GM18499 (cell line): ENCODE results near the gene ERC2.
A peak's percentile ranks its signal among the peaks of the same experiment; 100 is the strongest.

Source experiments
- ATAC-seq: cut with Tn5 transposase; IDR thresholded peaks from one replicate; pipeline ENCODE4 v1.9.1; 2021; ENCODE audit warnings: moderate number of reproducible peaks; ENCODE audit not compliant: insufficient read depth, unreplicated experiment

ERC2 gene

DNA sequence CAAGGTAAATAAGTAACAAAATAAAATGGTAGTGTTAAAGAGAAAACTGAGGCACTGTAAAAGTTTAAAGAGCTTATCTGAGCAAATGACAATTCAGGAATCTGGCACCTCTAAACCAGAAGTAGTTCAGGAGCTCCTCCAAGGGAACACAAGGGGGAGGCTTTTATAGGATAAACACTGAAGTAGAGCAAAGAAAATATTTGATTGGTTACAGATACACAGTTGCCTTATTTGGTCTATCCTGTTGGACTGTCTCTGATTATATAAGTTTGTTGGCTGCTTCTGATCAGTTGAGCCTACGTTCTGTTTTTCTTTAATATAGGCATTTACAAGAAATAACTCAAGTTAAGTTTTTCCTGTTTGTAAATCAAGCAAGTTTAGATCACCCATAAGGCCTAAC is 146.9 kb downstream of the ERC2 start:
- no peak for ATAC-seq

DNA sequence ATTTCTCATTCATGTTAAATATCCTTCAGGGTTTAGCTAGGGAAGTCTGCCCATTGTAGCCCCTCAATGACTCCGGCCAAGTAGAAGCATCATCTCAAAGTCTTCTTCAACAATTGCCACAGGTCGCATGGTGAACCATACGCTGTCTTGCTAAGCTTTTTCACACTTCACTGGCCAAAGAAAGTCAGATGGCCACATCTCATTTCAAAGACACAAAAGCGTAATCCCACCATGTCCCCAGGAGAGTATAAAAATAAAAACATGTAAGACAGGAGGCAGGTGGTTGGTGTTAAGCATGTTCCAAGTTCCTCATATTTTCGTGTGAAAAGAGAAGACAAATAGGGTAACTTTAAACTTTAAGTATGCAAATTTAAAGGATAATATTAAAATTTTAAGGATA is 147.4 kb downstream of the ERC2 start:
- ATAC-seq, result no peak

DNA sequence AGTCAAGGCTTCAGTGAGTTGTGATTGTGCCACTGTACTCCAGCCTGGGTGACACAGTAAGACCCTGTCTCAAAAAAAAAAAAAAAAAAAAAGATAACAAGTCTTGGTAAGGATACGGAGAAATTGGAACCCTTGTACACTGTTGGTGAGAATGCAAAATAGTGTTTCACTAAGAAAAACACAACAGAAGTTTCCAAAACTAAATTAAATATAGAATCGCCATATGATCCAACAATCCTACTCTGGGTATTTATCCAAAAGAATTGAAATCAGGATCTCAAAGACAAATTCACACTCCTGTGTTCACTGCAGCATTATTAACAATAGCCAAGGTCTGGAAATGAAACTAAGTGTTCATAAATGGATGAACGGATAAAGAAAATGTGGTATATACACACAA is 149.4 kb downstream of the ERC2 start:
- ATAC-seq, result no peak

DNA sequence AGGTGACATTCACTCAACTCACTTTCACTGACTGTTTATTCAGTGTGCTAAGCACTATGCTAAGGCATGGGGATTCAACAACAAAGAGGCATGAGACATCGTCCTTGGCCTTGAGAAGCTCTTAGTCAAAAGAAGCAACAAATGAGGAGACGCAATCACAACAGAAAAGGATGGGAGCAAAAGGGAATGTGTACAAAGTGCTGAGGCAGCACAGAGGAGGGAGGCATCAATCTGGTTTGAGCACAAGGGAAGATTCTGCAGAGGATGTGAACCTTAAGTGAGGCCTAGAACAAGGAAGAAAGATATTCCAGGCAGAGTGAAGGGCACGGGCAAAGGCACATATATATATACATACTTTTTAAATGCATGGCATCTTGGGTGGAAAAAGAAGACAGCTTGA is 151.3 kb downstream of the ERC2 start:
- ATAC-seq, result no peak

DNA sequence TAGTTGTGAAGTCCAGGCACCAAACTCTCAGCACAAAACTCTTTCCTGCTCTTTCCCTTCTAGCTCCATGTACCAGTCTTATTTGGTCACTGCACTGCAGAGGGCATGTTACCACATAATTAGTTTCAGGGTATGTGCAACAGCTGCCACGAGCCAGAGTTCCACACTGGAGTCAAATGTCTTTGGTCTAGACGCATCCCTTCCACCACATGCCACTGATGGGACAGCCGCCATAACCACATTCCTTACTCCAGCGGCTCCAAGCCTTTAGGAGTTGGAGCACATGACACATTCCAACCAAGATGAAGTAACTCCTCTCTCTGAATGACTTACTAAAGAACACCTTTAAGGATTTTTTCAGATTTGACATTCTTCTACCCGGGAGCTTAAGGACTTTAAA is 153.4 kb downstream of the ERC2 start:
- no peak for ATAC-seq

DNA sequence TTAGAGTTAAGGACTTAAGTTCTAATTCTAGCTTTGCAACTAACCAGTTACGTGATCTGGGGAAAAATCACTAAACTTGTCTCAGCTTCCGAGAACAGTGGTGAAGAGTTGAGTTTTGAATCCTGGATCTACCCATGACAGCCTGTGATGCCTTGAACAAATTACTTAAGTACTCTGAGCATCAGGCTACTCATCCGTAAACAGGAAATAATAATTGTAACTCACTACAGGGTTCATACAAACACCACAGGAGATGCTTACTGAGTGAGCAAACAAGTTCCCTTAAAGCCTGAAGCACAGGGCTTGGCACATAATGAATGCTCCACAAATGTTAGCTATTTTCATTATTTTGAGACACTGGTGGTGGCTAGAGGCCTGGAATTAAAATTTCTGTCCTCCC is 158.8 kb downstream of the ERC2 start:
- ATAC-seq, result no peak

DNA sequence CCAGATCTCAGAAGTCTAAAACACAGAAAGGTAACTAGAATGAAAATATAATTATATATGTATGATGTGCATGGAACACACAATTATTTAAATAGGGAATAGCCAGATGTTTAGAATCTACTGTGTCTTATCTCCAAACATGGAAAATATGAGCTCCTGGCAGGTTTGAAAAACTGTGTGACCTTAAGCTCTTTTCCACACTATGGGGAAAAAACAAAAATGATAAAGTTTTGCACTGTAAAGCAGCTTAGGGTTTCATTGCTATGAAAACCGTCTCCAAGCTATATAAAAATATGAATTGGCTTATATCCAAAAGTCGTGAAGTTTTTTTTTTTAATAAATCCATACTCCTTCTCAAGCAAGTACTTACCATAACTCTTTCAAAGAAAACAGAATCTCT is 159.8 kb downstream of the ERC2 start:
- ATAC-seq, result no peak

DNA sequence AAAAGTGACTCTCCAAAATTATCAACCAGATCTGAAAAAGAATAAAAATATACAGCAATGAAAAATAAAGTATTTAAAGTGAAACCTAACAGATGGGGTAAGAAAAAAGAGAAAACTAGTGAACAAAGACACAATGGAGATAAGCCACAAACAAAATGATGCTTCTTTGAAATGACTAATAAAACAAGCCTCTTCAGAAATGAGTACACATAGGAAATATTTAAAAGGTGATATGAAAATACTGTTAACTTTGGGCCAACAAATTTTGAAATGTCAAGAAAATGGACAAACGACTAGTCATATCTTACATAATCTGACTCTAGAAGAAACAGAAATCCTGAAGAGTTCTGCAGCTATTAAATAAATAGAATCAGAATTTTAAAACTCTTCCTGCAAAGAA is 164.2 kb downstream of the ERC2 start:
- no peak for ATAC-seq

DNA sequence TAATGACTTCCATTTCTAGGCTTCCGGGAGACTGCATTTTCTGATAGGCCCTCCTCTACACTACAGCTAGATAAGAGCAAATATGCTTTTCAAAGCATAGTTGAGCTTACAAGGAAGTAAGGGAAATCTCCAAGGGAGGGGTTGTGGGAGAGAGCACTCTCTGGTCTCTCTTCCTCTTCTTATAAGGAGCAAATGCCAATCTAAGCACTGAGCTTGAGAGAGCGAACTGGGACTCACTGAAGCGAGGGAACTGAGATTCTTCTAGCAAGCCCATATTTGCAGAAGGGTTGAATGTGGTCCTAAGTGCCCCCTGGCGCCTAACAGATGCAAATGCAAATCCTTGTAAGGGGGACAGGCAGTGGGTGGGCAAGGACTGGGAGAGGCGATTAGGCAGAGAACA is 164.8 kb downstream of the ERC2 start:
- peak; percentile 47 for ATAC-seq

DNA sequence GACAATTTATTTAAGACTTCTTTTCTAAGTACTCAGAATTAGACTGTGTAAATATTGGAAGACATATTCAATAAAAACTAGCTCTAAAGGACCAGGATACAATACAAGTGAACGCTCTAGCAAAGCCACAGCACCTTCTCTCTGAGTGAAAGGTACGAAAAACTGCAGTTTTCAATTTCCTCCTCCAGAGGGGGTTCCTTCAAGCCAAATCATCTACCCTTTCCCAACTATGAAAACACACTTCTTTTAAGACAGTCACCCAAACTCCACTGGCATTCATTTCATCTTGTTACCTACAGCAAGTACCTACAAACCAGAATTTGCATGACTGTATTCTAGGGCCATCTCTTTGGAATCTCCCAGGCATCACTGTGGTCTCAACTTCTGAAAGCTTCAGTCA is 165.8 kb downstream of the ERC2 start:
- ATAC-seq, result no peak

DNA sequence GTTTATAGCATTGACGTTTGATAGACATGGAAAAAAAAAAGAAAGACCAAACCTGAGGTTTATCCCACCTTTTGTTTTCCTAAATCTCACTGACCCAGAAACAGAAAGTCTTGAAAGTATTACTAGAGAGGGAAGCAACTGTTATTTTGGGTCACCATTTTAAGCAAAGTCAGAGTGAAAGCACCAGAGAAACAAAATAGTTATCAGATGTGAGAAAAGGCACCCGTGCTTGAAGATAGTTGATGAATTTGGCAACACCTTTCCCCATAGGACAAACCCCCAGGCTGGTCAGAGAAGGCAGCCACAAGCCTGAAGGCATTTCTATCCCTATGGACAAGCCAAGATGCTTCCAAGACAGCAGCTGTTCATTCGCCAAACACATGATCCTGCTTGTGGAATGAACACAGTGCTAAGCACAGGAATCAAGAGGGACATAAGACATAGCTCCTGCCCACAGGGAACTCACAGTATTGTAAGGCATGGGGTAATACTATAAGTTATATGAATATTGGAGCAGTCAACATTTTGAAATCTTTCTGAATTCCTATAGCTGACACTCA is 170.9 kb downstream of the ERC2 start:
- ATAC-seq, result no peak

DNA sequence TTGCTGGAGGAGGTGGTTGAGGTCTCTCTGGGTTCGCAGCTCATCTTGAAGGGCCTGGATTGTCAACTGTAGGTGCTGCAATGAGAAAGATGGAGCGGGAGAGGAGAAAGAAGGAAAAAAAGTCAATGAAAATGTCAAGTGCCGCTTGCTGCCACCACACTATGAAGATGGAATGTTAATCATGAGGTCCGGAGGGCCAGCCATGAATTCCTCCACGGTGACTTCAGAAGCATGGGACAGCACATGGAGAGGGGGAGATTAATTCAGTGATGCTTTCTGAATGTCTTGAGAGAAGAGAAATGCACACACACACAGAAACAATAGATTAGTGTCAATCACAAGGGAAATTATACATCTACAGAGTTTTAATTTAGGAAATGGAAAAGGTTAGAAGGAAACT is 171.9 kb downstream of the ERC2 start:
- no peak for ATAC-seq

DNA sequence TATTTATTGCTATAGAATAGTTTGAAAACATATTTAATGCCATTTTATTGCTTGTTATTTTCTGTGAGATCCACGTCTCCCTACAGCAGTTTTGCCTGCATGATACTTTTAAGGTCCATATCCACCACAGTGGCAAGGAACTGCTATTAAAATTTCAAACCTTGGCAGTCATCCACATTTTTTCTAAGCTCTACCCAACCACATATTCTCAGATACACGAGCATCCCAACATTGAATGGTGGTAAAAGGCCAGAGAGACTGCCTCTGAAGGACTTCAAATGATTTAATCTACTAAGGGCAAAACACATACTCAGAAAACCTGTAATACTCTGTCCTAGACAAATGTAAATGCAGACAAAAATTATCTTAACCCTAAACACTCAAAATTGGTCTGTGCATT is 173.1 kb downstream of the ERC2 start:
- no peak for ATAC-seq

DNA sequence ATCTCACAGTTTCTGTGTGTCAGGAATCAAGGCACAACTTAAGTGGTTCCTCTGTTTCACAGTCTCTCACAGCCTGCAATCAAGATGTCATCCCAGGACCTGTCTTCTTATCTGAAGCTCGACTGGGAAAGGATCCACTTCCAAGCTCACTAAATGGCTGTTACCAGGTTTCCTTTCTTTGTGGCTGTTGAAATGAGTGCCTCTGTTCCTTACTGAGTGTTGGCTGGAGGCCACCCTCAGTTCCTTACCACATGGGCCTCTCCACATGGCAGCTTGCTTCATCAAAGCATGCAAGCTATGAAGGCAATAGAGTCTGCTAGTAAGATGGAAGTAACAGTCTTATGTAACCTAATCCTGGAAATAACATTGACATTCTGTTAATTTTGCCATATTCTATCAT is 174.0 kb downstream of the ERC2 start:
- ATAC-seq, result no peak

DNA sequence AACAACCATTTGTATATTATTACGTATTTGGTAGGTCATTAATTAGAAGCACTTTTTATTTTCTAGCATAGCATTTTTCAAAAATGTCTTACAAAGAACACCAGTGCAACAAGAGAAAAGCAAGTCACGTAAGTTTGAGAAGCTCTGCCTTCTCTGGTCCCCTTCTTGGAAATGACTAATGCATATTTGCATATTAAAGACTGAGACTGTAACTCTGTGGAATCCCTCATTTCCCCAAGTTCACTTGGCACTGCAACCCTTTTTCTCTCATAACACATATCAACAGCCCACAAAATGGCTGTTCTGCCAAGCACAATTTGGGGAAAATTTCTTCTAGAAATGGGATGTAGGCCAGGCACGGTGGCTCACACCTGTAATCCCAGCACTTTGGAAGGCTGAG is 176.3 kb downstream of the ERC2 start:
- ATAC-seq, result peak; percentile 56

DNA sequence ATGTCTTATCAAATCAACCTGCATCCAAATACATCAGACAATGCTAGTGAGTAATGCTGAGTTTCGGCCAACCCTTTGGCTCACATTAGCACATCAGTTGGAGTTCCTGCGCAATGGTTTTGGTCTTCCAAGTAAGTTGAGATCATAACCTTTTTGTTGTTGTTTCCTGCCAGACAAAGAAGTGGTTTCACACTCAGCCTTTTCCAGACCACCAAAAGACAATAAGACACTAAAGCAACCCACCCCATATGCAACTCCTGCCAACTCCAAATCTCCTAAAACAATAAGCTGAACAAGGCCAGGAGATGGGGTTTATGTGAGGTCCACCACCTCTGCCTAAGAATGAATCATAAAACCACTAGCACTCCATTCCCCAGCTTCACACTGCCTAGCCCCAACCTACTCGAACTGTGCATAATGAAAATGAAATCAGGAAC is 177.0 kb downstream of the ERC2 start:
- no peak for ATAC-seq

DNA sequence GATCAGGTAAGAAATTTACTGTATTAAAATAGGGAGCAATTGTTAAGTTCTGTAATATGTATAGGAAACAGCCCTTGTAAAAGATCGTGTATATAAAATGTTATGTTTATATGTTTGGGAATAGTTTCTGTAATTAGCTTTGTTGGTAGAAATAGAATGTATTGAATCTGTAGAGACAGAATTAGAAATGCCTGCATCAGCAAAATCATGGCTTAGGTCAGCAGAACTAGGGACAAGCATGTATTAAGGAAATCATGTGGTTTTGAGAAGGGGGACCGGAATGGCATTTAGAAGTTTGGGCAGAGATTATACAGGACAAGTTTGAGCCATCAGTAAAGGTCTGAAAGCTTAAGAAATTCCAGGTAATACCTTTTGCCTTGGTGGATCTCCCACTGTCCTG is 177.9 kb downstream of the ERC2 start:
- no peak for ATAC-seq

DNA sequence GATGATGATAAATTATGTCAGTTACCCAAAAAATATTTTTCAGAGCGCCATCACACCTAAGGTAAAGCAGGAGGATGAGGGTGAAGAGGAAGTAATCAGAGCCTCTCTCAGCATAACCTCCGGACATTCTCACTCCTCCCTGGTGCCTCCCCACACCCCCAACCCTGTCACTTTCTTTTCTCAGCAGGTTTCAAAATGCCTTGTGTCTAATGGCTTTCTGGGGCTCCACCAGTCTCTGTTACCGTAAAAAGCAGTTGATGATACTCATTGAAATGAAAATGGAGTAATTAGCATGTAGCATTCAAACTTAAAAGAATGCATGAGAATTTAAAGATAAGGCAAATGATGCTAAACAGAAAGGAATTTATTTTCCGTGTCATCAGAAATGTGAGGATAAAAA is 180.0 kb downstream of the ERC2 start:
- no peak for ATAC-seq

DNA sequence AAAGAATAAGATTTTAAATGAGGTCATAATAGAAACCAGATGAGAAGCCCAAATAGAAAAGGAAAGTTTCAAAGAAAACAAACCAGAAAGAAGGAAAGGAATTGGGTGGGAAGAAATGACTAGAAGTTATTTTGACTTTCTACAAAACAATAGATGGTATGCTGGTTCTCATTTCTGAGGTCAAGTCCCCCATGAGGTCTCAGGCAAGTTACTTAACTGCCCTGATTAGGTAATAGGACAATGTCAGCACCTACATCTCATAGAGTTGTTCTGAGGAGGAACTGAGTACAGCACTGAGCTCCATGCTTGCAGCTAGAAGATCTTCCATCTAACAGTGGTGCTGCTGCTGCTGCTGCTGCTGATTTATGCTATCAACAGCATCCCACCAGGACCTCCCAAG is 185.9 kb downstream of the ERC2 start:
- no peak for ATAC-seq

DNA sequence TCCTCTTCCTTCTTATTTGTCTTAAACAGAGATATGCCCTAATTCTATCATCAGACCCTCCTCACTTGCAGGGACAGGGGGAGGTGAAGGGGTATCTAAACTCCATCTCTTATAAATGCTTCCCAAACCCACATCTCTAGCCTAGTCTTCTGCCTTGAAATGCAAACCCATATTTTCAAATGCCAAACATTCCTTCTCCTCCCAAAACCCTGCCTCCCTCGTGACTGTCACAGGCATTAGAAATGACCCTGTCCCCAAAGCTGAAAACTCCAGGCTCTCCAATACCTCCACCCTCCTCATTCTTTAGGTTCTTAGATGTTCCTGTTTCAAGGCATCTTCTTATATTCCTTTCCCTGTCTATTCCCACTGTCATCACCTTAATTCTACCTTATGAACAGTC is 191.0 kb downstream of the ERC2 start:
- ATAC-seq, result no peak

DNA sequence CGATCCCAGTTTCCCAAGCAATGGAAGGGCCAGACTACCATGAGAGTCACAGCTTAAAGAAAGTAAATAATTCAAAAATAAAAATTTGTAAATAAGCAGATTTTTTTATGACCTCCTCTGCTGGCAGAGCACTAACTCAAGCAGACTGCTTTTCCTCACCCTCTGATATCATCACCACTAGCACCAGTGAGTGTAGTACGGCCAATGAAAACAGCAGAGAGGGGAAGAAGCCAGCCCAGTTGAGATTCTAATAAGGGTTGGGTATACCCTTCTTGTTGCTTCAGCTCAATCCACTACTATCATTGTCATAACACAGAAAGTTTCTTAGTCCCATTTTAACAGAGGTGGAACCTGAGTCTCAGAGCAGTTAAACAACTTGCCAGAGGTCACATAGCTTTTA is 193.1 kb downstream of the ERC2 start:
- ATAC-seq, result no peak

DNA sequence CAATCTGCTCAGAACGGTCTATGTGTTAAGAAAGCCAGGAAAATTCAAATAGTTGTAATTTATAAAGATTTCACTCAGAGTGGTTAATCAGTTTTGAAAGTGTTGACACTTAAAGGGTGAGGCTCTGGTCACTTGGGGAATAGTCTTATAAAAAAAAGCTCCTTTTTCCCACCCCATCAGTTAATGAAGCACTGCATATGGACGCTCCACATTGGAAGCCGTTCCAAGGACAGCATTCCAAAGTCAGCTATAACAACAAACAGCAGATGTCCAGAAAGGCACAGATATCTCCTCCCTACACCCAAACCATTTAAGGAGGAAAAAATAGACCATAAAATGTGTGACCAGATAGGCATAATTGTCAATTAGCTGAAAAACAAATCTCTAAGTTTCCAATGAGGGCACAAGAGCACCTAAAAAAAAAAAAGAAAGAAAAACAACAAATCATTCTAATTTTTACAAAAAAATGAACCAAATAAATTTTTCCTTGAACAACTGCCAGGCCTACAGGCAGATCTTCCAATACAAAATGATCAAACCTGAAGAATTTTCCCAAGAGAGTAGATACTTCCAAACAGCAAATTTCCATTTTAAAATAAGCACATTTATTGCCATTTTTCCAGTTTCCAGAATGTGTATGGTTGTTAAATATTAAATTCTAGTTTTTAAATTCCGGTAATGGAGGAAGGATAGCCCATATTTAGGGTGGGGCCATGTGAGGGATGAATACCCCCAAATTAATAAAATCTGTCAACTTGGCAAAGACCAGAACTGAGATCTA is 198.3 kb downstream of the ERC2 start:
- ATAC-seq, result no peak
